Prostate gland (tissue), 2 donors: ENCODE data around the gene XXYLT1.

Source experiments
- CTCF ChIP-seq, 4 experiments: fragments of 200-600 bp in 2 of 4; fragments of 450-650 bp in 2 of 4; sonication (generic) in 2 of 4; IDR thresholded peaks; 1 replicate in 3 of 4; 2 replicates in 1 of 4; pipeline ENCODE4 v1.5.1; 2016 to 2019; ENCODE audit warnings: antibody characterized with exemption in 4 of 4, mild to moderate bottlenecking in 2 of 4, moderate library complexity in 2 of 4
- POLR2A ChIP-seq: fragments of 450-650 bp; IDR thresholded peaks from one replicate; pipeline ENCODE4 v1.6.1; 2016; ENCODE audit warnings: antibody characterized with exemption, mild to moderate bottlenecking

- TF ChIP-seq CTCF (IDR thresholded peaks at IDR 0.05): no peak
- peak; percentile 7 for TF ChIP-seq POLR2A
Measured at GRCh38 chr3:195151866-195152541, 119.0 kb downstream of the XXYLT1 start.
